ENCODE results near the gene GRM1.

GRM1 gene

GRCh38 chr6:146282837-146283236, 254.0 kb downstream of the GRM1 start:
- DNase-seq, result no peak

GRCh38 chr6:146284311-146284710, 255.4 kb downstream of the GRM1 start:
- no peak for DNase-seq

- no peak for DNase-seq
Measured at GRCh38 chr6:146286961-146287360, 258.1 kb downstream of the GRM1 start.

GRCh38 chr6:146287691-146288369, 259.0 kb downstream of the GRM1 start:
- no peak for DNase-seq

GRCh38 chr6:146289816-146290588, 261.1 kb downstream of the GRM1 start:
- DNase-seq, result peak; percentile 17

- DNase-seq, result no peak
Measured at GRCh38 chr6:146290589-146290901, 261.7 kb downstream of the GRM1 start.

- DNase-seq, result no peak
Measured at GRCh38 chr6:146292506-146292905, 263.6 kb downstream of the GRM1 start.

GRCh38 chr6:146295695-146296094, 266.8 kb downstream of the GRM1 start:
- DNase-seq, result no peak

- DNase-seq, result no peak
Measured at GRCh38 chr6:146297815-146298214, 269.0 kb downstream of the GRM1 start.

- no peak for DNase-seq
Measured at GRCh38 chr6:146300521-146300920, 271.7 kb downstream of the GRM1 start.

GRCh38 chr6:146301764-146302163, 272.9 kb downstream of the GRM1 start:
- DNase-seq, result no peak

- DNase-seq, result no peak
Measured at GRCh38 chr6:146302994-146303393, 274.1 kb downstream of the GRM1 start.

- no peak for DNase-seq
Measured at GRCh38 chr6:146304181-146304580, 275.3 kb downstream of the GRM1 start.

- no peak for DNase-seq
Measured at GRCh38 chr6:146305092-146305491, 276.2 kb downstream of the GRM1 start.

- no peak for DNase-seq
Measured at GRCh38 chr6:146305951-146306350, 277.1 kb downstream of the GRM1 start.

- DNase-seq, result no peak
Measured at GRCh38 chr6:146310628-146311027, 281.8 kb downstream of the GRM1 start.

- no peak for DNase-seq
Measured at GRCh38 chr6:146311079-146311478, 282.2 kb downstream of the GRM1 start.

GRCh38 chr6:146312608-146313007, 283.7 kb downstream of the GRM1 start:
- DNase-seq, result no peak

- DNase-seq, result no peak
Measured at GRCh38 chr6:146315381-146316174, 286.7 kb downstream of the GRM1 start.

GRCh38 chr6:146316175-146316495, 287.3 kb downstream of the GRM1 start:
- DNase-seq, result no peak

GRCh38 chr6:146331013-146331412, 302.2 kb downstream of the GRM1 start:
- no peak for DNase-seq

- no peak for DNase-seq
Measured at GRCh38 chr6:146335336-146335735, 306.5 kb downstream of the GRM1 start.

GRCh38 chr6:146336191-146336590, 307.3 kb downstream of the GRM1 start:
- no peak for DNase-seq

GRCh38 chr6:146337376-146337775, 308.5 kb downstream of the GRM1 start:
- no peak for DNase-seq
